ENCODE measurements around the gene GPR18. TPM values are rescaled to one million over a fixed set of nuclear protein-coding genes. Genes with fewer than 3 reads are reported as not detected.

The GPR18 gene
- total and polyA plus RNA-seq, 4 donors: 0.21 to 1.3 (median 0.42) TPM

DNA sequence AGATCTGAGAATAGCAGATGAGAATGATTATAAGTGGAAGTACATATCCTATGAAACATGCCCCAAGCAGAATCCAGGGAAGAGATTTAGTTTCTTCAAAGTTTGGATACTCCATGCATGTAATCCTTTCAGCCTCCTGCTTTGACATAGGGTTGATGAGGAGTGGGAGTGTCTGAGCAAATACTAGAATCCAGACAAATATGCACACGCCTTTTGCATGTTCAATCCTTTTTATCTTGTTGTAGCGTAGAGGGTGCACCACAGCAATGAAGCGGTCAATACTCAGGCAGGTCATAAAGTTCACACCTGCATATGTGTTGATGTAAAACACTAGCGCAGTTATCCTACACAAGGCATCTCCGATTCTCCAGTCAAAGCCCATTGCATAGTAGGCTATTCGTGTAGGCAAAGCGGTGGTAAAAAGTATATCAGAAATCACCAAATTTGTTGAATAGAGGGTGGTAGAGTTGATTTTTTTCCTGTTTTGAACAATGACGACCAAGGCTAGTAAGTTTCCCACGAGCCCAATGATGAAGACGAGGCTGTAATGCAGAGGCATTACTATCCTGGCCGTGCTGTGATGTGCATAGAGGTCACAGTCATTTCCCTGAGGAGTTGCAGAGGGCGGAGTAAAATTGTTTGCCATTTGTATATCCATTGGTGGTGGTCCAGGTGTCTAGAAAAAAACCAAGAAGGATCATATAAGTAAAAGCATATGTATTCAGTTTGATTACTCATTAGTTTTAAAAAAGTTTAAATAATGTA lies 37.5 kb upstream of the GPR18 start:
- no peak overlapping the region for H3K4me3 ChIP-seq
- peaks cover 0 to 6% (median 3%) of the 10 kb centered on the region in 4 donors for H3K36me3 ChIP-seq (ENCODE audit: control insufficient read depth in 4 of 4, insufficient read depth in 4 of 4, low read length in 4 of 4)
- no peaks in the 10 kb centered on the region for H3K9me3 ChIP-seq (ENCODE audit: control insufficient read depth in 4 of 4, insufficient read depth in 3 of 4, low read length in 3 of 4)
- no peak overlapping the region for H3K27ac ChIP-seq (ENCODE audit: low read depth in 1 of 2, low read length in 1 of 2)
- TF ChIP-seq, protein P1, sequence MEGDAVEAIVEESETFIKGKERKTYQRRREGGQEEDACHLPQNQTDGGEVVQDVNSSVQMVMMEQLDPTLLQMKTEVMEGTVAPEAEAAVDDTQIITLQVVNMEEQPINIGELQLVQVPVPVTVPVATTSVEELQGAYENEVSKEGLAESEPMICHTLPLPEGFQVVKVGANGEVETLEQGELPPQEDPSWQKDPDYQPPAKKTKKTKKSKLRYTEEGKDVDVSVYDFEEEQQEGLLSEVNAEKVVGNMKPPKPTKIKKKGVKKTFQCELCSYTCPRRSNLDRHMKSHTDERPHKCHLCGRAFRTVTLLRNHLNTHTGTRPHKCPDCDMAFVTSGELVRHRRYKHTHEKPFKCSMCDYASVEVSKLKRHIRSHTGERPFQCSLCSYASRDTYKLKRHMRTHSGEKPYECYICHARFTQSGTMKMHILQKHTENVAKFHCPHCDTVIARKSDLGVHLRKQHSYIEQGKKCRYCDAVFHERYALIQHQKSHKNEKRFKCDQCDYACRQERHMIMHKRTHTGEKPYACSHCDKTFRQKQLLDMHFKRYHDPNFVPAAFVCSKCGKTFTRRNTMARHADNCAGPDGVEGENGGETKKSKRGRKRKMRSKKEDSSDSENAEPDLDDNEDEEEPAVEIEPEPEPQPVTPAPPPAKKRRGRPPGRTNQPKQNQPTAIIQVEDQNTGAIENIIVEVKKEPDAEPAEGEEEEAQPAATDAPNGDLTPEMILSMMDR (IDR thresholded peaks at IDR 0.05; ENCODE audit: control extremely low read depth, extremely low read depth): no peak
- H3K4me1 ChIP-seq (ENCODE audit: control insufficient read depth in 5 of 5, insufficient read depth in 5 of 5, low read length in 5 of 5): no peaks in the 10 kb centered on the region
- ATAC-seq (ENCODE audit: insufficient read depth, low FRiP score): no peak
- H3K27me3 ChIP-seq (ENCODE audit: control insufficient read depth in 3 of 3, insufficient read depth in 3 of 3, low read length in 2 of 3): no peaks in the 10 kb centered on the region
- no peak overlapping the region for H3K9ac ChIP-seq (ENCODE audit: insufficient read depth in 1 of 2, low read length in 2 of 2)
- DNase-seq: no peak
- WGBS, 2 donors: 93 to 94% methylated on average over 12 of the region's 12 CpGs

DNA sequence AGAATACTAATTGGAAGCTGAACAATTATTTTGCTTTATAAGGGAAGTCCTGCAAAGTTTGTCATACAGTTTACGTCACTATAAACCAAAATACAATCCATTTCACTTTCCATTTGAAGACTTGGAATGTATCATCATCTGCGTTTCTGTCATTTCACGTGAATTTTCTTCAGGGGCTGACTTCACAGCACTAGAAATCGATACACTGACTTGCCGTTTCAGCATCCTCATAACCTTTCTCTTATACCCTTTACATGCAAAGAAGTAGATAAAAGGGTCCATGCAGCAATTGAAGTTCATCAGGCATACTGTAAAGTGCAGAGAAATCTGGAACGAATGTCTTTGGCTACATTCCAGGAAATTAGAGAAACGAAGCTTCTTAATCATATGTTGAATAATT lies 36.8 kb upstream of the GPR18 start:
- no peak overlapping the region for H3K9ac ChIP-seq (ENCODE audit: insufficient read depth in 1 of 2, low read length in 2 of 2)

DNA sequence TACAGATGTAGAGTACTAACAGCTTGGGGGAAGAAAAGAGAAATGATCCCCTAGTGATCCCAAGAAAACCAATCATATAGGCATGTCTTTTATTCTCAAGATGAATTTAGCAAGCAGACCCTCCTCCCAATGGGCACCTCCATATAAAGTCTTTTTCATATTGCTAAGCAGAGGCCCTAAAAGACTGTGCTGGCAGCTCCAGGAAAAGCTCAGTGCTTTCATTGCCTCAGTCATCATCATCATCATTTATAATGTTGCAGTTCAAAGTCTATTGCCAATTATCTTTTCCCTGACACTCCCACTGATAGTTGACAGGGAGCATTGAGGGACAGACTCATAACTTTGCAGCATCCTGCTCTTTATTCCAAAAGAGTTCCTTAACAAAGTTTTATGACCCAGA lies 36.0 kb upstream of the GPR18 start:
- ATAC-seq (ENCODE audit: insufficient read depth, low FRiP score): no peak

More for the DNA sequence above, 36.8 kb upstream of the GPR18 start:
- peaks cover 0 to 6% (median 4%) of the 10 kb centered on the region in 4 donors for H3K36me3 ChIP-seq (ENCODE audit: control insufficient read depth in 4 of 4, insufficient read depth in 4 of 4, low read length in 4 of 4)
- H3K4me1 ChIP-seq (ENCODE audit: control insufficient read depth in 5 of 5, insufficient read depth in 5 of 5, low read length in 5 of 5): peaks cover 0 to 1% (median 0%) of the 10 kb centered on the region in 5 donors
- no peak overlapping the region for H3K27ac ChIP-seq (ENCODE audit: low read depth in 1 of 2, low read length in 1 of 2)
- no peaks in the 10 kb centered on the region for H3K9me3 ChIP-seq (ENCODE audit: control insufficient read depth in 4 of 4, insufficient read depth in 3 of 4, low read length in 3 of 4)
- no peaks in the 10 kb centered on the region for H3K27me3 ChIP-seq (ENCODE audit: control insufficient read depth in 3 of 3, insufficient read depth in 3 of 3, low read length in 2 of 3)
- ATAC-seq (ENCODE audit: insufficient read depth, low FRiP score) (no peak), DNase-seq (no peak)
- TF ChIP-seq, protein P1 (IDR thresholded peaks at IDR 0.05; ENCODE audit: control extremely low read depth, extremely low read depth): no peak
- H3K4me3 ChIP-seq: no peak overlapping the region
- WGBS, 2 donors: 78 to 80% methylated on average over 7 of the region's 7 CpGs

More for the DNA sequence above, 36.0 kb upstream of the GPR18 start:
- Histone ChIP-seq H3K9me3 (ENCODE audit: control insufficient read depth in 4 of 4, insufficient read depth in 3 of 4, low read length in 3 of 4) (no peaks in the 10 kb centered on the region), H3K4me3 (no peak overlapping the region), H3K4me1 (ENCODE audit: control insufficient read depth in 5 of 5, insufficient read depth in 5 of 5, low read length in 5 of 5) (peaks cover 0 to 3% (median 0%) of the 10 kb centered on the region in 5 donors), H3K27me3 (ENCODE audit: control insufficient read depth in 3 of 3, insufficient read depth in 3 of 3, low read length in 2 of 3) (no peaks in the 10 kb centered on the region), H3K27ac (ENCODE audit: low read depth in 1 of 2, low read length in 1 of 2) (no peak overlapping the region), H3K36me3 (ENCODE audit: control insufficient read depth in 4 of 4, insufficient read depth in 4 of 4, low read length in 4 of 4) (peaks cover 0 to 8% (median 3%) of the 10 kb centered on the region in 4 donors), H3K9ac (ENCODE audit: insufficient read depth in 1 of 2, low read length in 2 of 2) (no peak overlapping the region)
- TF ChIP-seq, protein P1 (IDR thresholded peaks at IDR 0.05; ENCODE audit: control extremely low read depth, extremely low read depth): no peak
- DNase-seq: no peak
